ENCODE data around the gene KCNG4. TPM values are rescaled to one million over a fixed set of nuclear protein-coding genes. Genes with fewer than 3 reads are reported as not detected.
"Not testable (repeated sequence)": the region's sequence is repeated elsewhere in the genome, so short reads cannot be mapped to it uniquely, and the experiment has no call there.

The KCNG4 gene
- total RNA-seq, 1 donor: not detected

- no peak overlapping the region for H3K4me3 ChIP-seq (ENCODE audit: low read depth, low read length)
- DNase-seq (ENCODE audit: low read depth): no peak
- TF ChIP-seq, protein P1, sequence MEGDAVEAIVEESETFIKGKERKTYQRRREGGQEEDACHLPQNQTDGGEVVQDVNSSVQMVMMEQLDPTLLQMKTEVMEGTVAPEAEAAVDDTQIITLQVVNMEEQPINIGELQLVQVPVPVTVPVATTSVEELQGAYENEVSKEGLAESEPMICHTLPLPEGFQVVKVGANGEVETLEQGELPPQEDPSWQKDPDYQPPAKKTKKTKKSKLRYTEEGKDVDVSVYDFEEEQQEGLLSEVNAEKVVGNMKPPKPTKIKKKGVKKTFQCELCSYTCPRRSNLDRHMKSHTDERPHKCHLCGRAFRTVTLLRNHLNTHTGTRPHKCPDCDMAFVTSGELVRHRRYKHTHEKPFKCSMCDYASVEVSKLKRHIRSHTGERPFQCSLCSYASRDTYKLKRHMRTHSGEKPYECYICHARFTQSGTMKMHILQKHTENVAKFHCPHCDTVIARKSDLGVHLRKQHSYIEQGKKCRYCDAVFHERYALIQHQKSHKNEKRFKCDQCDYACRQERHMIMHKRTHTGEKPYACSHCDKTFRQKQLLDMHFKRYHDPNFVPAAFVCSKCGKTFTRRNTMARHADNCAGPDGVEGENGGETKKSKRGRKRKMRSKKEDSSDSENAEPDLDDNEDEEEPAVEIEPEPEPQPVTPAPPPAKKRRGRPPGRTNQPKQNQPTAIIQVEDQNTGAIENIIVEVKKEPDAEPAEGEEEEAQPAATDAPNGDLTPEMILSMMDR (IDR thresholded peaks at IDR 0.05; ENCODE audit: insufficient read depth, low read length): no peak
Measured at GRCh38 chr16:84205976-84206691, 33.7 kb downstream of the KCNG4 start.

- DNase-seq (ENCODE audit: low read depth); H3K4me3 ChIP-seq (ENCODE audit: low read depth, low read length): not testable (repeated sequence)
Measured at GRCh38 chr16:84205123-84205522, 34.7 kb downstream of the KCNG4 start.

DNA sequence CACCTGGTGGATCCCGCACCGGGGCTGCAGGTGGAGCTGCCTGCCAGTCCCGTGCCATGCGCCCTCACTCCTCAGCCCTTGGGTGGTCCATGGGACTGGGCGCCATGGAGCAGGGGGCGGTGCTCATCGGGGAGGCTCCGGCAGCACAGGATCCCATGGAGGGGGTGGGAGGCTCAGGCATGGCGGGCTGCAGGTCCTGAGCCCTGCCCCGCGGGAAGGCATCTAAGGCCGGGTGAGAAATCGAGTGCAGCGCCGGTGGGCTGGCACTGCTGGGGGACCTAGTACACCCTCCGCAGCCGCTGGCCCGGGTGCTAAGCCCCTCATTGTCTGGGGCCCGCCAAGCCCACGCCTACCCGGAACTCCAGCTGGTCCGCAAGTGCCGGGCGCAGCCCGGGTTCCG lies 35.3 kb downstream of the KCNG4 start:
- DNase-seq (ENCODE audit: low read depth); H3K4me3 ChIP-seq (ENCODE audit: low read depth, low read length): not testable (repeated sequence)

- no peak for DNase-seq (ENCODE audit: low read depth)
- TF ChIP-seq, protein P1 (IDR thresholded peaks at IDR 0.05; ENCODE audit: insufficient read depth, low read length): no peak
- H3K4me3 ChIP-seq (ENCODE audit: low read depth, low read length): no peak overlapping the region
Measured at GRCh38 chr16:84199861-84200260, 40.0 kb downstream of the KCNG4 start.

DNA sequence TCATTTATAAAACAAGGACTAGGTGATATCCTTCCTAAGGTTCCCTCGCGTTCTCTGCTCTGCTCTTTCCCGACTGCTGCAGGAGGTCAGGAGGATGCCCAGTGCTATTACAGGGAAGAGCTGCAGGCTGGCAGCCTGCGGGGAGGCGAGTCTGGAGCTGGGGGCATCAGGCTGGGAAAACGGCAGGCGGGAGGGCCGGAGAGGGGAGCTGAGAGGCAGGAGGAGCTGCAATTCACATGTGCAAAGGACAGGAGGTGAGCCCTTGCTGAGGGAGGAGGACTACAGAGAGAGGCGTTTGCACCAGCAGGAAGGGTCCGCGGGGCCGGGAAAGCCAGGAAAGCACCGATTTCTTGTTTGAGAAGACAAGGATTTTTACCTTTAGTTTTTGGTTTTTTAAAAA lies 40.7 kb downstream of the KCNG4 start:
- H3K4me3 ChIP-seq (ENCODE audit: low read depth, low read length): no peak overlapping the region
- TF ChIP-seq, protein P1 (IDR thresholded peaks at IDR 0.05; ENCODE audit: insufficient read depth, low read length): no peak
- DNase-seq (ENCODE audit: low read depth): no peak

DNA sequence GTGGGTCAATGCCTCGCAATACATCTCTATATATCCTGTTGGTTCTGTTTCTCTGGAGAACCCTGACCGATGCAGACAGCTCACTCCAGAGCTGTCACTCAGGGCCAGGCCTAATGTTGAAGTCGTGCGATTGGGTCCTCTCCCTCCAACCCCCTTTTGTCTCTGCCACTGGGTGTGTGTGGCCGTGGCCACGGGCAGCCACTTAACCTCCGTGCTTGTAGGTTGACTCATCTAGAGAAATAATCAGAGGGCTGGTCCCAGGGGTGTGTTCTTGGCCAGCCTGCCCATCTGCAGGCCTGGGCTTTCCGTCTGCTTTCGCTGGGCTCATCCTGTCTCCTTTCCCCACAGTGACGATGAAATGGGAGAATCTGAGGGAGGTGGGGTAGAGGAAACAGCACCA lies 41.4 kb downstream of the KCNG4 start:
- TF ChIP-seq, protein P1 (IDR thresholded peaks at IDR 0.05; ENCODE audit: insufficient read depth, low read length): no peak
- peak; percentile 72 for DNase-seq (ENCODE audit: low read depth)
- H3K4me3 ChIP-seq (ENCODE audit: low read depth, low read length): no peak overlapping the region

- TF ChIP-seq, protein P1 (IDR thresholded peaks at IDR 0.05; ENCODE audit: insufficient read depth, low read length): no peak
- H3K4me3 ChIP-seq (ENCODE audit: low read depth, low read length): no peak overlapping the region
- no peak for DNase-seq (ENCODE audit: low read depth)
Measured at GRCh38 chr16:84197466-84198128, 42.2 kb downstream of the KCNG4 start.
